Cardiac septum (tissue), 1 donor: Measurements from ENCODE around the gene MTM1. TPM values are rescaled to one million over a fixed set of nuclear protein-coding genes. Genes with fewer than 3 reads are reported as not detected.

ENCODE experiments used
- DNase-seq: peaks from one replicate; pipeline ENCODE4 v3.0.0-alpha.2; 2020; ENCODE audit warnings: low spot score
- intact Hi-C: fragments of 100-400 bp; cut with DNase I; formaldehyde crosslinking; loops from one replicate; pipeline ENCODE4 v1.14.0; 2022
- total RNA-seq: library from RNA; stranded (reverse); fragmentation: NEBNext Ultra II Directional; extraction: Animal tissue kit (Norgen Biotek cat#: 25700); gene quantifications from one replicate; pipeline ENCODE4 v1.2.1, GENCODE V29; 2021
- donor health status: DM: no; HTN: no; CAD: no.

Gene MTM1
- total RNA-seq, 1 donor from 2014 or later: 9.5 TPM

GRCh38 chrX:150694738-150695410, 126.5 kb downstream of the MTM1 start:
- DNase-seq: no peak
- intact Hi-C loops: no loop called here

GRCh38 chrX:150696331-150696730, 127.9 kb downstream of the MTM1 start:
- DNase-seq: no peak
- intact Hi-C loops: no loop called here

GRCh38 chrX:150696866-150697265, 128.4 kb downstream of the MTM1 start:
- intact Hi-C loops: no loop called here
- no peak for DNase-seq

GRCh38 chrX:150697641-150698040, 129.2 kb downstream of the MTM1 start:
- DNase-seq: no peak
- intact Hi-C loops: no loop called here

DNA sequence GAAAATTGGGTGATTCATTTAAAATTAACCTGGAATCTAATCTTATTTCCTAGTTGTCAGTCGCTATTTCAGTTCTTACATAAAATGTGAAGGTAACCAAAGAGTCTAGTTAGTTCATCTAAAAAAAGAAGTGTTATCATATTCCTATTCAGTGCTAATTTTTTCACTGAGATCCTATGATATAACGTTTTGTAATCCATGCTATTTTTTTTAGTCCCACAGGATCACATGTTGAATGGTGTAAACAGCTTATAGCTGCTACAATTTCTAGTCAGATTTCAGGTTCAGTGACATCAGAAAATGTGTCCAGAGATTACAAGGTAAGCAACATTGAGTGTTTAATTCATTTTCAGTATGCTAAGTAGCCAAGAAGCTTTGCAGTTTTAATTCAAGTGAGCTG, 130.6 kb downstream of the MTM1 start:
- DNase-seq: no peak
- intact Hi-C loops: no loop called here

DNA sequence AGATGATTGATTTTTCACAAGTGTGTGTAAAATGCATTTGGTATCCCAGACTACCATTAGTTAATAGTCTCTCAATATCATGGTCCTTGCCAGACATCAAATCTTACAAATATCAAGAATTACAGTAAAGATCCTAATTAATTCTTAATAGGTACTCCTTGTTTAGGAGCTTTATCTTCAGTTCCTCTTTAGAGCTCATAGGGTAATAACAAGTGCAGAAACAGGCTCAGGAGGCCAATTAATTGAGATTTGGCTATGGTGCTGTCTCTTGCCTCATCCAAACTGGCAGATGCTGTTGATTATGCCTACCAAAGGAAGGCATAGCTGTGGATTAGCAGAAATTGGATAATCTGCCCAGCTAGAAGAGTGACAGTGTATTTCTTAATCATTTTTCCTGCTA, 131.7 kb downstream of the MTM1 start:
- DNase-seq: no peak
- intact Hi-C loops: no loop called here

DNA sequence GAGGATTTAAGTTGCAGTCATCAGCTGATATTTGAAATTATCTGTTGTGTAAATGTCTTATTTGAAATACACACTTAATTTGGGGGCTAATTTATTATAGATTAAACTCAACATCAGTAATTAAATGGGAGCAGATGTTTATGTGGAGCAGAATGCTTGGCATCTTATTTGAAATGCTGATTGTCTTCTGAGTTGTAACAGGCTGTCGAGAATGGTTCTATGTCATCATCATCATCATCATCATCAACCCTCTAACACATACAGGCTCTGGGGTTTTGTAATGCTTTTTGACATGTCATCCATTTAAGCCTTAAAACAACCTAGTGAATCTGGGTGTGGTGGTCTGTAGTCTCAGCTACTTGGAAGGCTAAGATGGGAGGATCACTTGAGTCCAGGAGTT, 133.0 kb downstream of the MTM1 start:
- no peak for DNase-seq
- intact Hi-C loops: no loop called here

GRCh38 chrX:150702966-150703694, 134.7 kb downstream of the MTM1 start:
- no peak for DNase-seq
- intact Hi-C loops: no loop called here

- intact Hi-C loops: no loop called here
- no peak for DNase-seq
These were observed 135.2 kb downstream of the MTM1 start for GRCh38 chrX:150703695-150703974.

GRCh38 chrX:150704030-150704613, 135.7 kb downstream of the MTM1 start:
- DNase-seq: no peak
- intact Hi-C loops: no loop called here

DNA sequence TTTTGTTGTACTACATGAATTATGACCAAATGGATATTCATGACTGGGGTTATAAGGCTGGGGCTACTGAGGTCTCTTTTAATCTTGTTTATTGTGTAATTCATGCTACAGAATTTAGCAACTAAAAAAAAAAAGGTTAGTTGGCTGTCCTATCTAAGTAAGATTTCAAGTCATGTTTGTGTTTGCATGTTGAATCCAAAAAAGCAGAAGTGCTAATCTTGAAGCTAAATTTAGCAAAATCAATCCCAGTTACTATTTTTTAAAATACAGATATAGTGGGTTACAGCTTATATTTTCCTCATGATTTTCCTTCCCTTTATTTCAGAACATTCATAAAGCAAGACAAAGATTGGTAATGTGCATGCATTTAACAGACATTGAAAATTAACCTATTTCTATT, 144.2 kb downstream of the MTM1 start:
- intact Hi-C loops: loop anchor here (10.0 kb wide), 1 partner anchor 758 kb away; no protein-coding TSS in a partner anchor
- no peak for DNase-seq

- DNase-seq: no peak
- intact Hi-C loops: loop anchor here (10.0 kb wide), 1 partner anchor 760 kb away; no protein-coding TSS in a partner anchor
These were observed 146.8 kb downstream of the MTM1 start for GRCh38 chrX:150715184-150715583.

- DNase-seq: no peak
- intact Hi-C loops: loop anchor here (10.0 kb wide), 1 partner anchor 765 kb away; no protein-coding TSS in a partner anchor
These were observed 151.2 kb downstream of the MTM1 start for GRCh38 chrX:150719621-150720020.

Other genes with a start within 250 kb of the MTM1 start
- 2.6 TPM for gene MAMLD1, start 205.3 kb upstream of the MTM1 start, total RNA-seq
- 21.7 TPM for gene MTMR1, start 124.8 kb downstream of the MTM1 start, total RNA-seq